HepG2 (cell line): ENCODE results near the gene MYO18A. TPM values are rescaled to one million over a fixed set of nuclear protein-coding genes. Genes with fewer than 3 reads are reported as not detected.

Source experiments
- HDAC2 ChIP-seq: sonication (generic); formaldehyde crosslinking; IDR thresholded peaks from 2 replicates; pipeline ENCODE4 v1.4.0; 2020; ENCODE audit warnings: missing genetic modification reagents
- HIVEP1 ChIP-seq: sonication (generic); formaldehyde crosslinking; IDR thresholded peaks from 2 replicates; pipeline ENCODE4 v1.4.0; 2020; ENCODE audit warnings: mild to moderate bottlenecking, missing genetic modification reagents
- MAF1 ChIP-seq: sonication (generic); formaldehyde crosslinking; IDR thresholded peaks from 2 replicates; pipeline ENCODE4 v1.5.0; 2020; ENCODE audit warnings: missing genetic modification reagents, borderline replicate concordance
- MBD4 ChIP-seq: IDR thresholded peaks from 2 replicates; pipeline ENCODE4 v1.6.1; 2012; ENCODE audit warnings: low read length, inconsistent platforms, borderline replicate concordance
- RARG ChIP-seq: sonication (generic); formaldehyde crosslinking; IDR thresholded peaks from 2 replicates; pipeline ENCODE4 v1.4.0; 2020; ENCODE audit warnings: low read depth, mild to moderate bottlenecking, missing genetic modification reagents
- SP4 ChIP-seq: sonication (generic); formaldehyde crosslinking; IDR thresholded peaks from 2 replicates; pipeline ENCODE4 v1.8.1; 2023; ENCODE audit warnings: mild to moderate bottlenecking, missing genetic modification reagents
- TEAD3 ChIP-seq: optimal IDR thresholded peaks from 2 replicates; pipeline ENCODE3; 2016; ENCODE audit warnings: borderline replicate concordance
- ZBTB21 ChIP-seq: sonication (generic); formaldehyde crosslinking; IDR thresholded peaks from 2 replicates; pipeline ENCODE4 v1.4.0; 2020; ENCODE audit warnings: missing genetic modification reagents
- ZFP1 ChIP-seq: IDR thresholded peaks from 2 replicates; pipeline ENCODE4 v1.6.1; 2016
- ZFP36 ChIP-seq: fragments of 150-350 bp; IDR thresholded peaks from 2 replicates; pipeline ENCODE4 v1.6.1; 2018; ENCODE audit warnings: borderline replicate concordance, low read length, low read depth; ENCODE audit not compliant: partially characterized antibody
- ZFX ChIP-seq: sonication (generic); formaldehyde crosslinking; IDR thresholded peaks from 2 replicates; pipeline ENCODE4 v1.4.0; 2020; ENCODE audit warnings: mild to moderate bottlenecking, low read depth, missing genetic modification reagents, moderate library complexity
- ZNF12 ChIP-seq: sonication (generic); formaldehyde crosslinking; IDR thresholded peaks from 2 replicates; pipeline ENCODE4 v1.5.0; 2020; ENCODE audit warnings: missing genetic modification reagents
- ZNF17 ChIP-seq: sonication (generic); formaldehyde crosslinking; IDR thresholded peaks from 2 replicates; pipeline ENCODE4 v1.5.0; 2020; ENCODE audit warnings: mild to moderate bottlenecking, missing genetic modification reagents
- ZNF282 ChIP-seq: fragments of 450-650 bp; IDR thresholded peaks from 2 replicates; pipeline ENCODE4 v1.6.1; 2018; ENCODE audit not compliant: partially characterized antibody
- ZNF484 ChIP-seq: sonication (generic); formaldehyde crosslinking; IDR thresholded peaks from 2 replicates; pipeline ENCODE4 v1.5.1; 2020; ENCODE audit warnings: mild to moderate bottlenecking, low read depth, missing genetic modification reagents, borderline replicate concordance
- ZNF598 ChIP-seq: sonication (generic); formaldehyde crosslinking; IDR thresholded peaks from 2 replicates; pipeline ENCODE4 v1.5.1; 2020; ENCODE audit warnings: mild to moderate bottlenecking, missing genetic modification reagents, borderline replicate concordance
- ZNF816 ChIP-seq: sonication (generic); formaldehyde crosslinking; IDR thresholded peaks from 2 replicates; pipeline ENCODE4 v1.8.0; 2022; ENCODE audit warnings: missing genetic modification reagents, mild to moderate bottlenecking, borderline replicate concordance
- polyA plus RNA-seq, 8 experiments: library from polyadenylated mRNA; depleted of rRNA in 3 of 8; stranded (reverse) in 7 of 8; unstranded in 1 of 8; fragments of >200 nt; fragmentation: Illumina TruSeq in 4 of 8; extraction: Trizol in 4 of 8; gene quantifications; 2 replicates each; pipeline versions ENCODE4 v1.2.1 to v1.2.3, GENCODE V29; 2011 to 2016; ENCODE audit warnings: low read depth in 4 of 8, missing spikeins in 1 of 8, mixed read lengths in 1 of 8; ENCODE audit not compliant: insufficient read depth in 1 of 8
- total RNA-seq, 5 experiments: library from RNA; depleted of rRNA; stranded (reverse); fragments of >200 nt; fragmentation: Illumina TruSeq; extraction: Trizol; gene quantifications; 2 replicates each; pipeline ENCODE4 v1.2.3, GENCODE V29; 2016; ENCODE audit warnings: low read depth in 1 of 5
- TF ChIP-seq, protein P1 (sequence below): sonication (generic); formaldehyde crosslinking; IDR thresholded peaks from 2 replicates; pipeline ENCODE4 v1.9.0; 2022; ENCODE audit warnings: low read depth, missing genetic modification reagents
- TF ChIP-seq, protein P2 (sequence below): sonication (generic); formaldehyde crosslinking; IDR thresholded peaks from 2 replicates; pipeline ENCODE4 v1.5.0; 2020; ENCODE audit warnings: missing genetic modification reagents
- TF ChIP-seq, protein P3 (sequence below): sonication (generic); formaldehyde crosslinking; conservative IDR thresholded peaks from 2 replicates; pipeline ENCODE4 v1.4.0; 2020; ENCODE audit warnings: mild to moderate bottlenecking, missing genetic modification reagents, moderate library complexity
- TF ChIP-seq, protein P4 (sequence below): sonication (generic); formaldehyde crosslinking; IDR thresholded peaks from 2 replicates; pipeline ENCODE4 v1.5.0; 2020; ENCODE audit warnings: missing genetic modification reagents, mild to moderate bottlenecking, borderline replicate concordance
- TF ChIP-seq, protein P5 (sequence below): fragments of 450-650 bp; IDR thresholded peaks from 2 replicates; pipeline ENCODE4 v1.6.1; 2017

Gene MYO18A
- total and polyA plus RNA-seq, 2 of the 13 experiments (the other 11 are each of a cell fraction or from before 2014, with no cell fraction given) = 16.8 to 24.8 TPM

DNA sequence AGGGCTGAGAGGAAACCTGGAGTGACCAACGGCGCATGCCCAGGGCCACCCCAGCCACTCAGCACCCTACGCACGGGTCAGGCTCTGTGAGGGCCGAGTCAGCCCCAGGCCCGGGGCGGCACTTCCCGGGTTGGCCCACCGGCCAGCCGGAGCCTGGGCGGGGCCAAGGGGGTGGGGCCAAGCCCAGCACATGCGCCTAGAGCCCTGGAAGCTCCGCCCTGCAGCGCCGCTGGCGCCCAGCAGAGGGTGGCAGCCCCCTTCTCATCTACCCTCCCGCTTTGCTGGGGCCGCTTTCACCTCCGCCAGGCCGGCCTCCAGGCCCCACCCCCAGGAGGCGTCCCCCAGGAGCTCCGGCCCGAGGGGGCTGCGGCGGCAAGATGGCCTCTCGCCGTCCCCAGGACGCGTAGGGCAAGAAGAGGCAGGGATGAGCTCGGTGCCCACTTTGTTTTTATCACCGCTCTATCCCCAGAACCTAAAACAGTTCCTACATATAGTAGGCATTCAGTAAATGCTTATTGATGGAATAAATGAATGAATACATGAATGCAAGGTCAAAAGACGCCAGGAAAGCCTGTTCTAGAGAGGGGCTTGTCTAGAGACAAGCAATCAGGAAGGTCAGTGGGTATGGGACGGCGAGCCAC lies 31.3 kb downstream of the MYO18A start (continued):
- TF ChIP-seq TEAD3 = peak; percentile 19
- TF ChIP-seq, protein P1, sequence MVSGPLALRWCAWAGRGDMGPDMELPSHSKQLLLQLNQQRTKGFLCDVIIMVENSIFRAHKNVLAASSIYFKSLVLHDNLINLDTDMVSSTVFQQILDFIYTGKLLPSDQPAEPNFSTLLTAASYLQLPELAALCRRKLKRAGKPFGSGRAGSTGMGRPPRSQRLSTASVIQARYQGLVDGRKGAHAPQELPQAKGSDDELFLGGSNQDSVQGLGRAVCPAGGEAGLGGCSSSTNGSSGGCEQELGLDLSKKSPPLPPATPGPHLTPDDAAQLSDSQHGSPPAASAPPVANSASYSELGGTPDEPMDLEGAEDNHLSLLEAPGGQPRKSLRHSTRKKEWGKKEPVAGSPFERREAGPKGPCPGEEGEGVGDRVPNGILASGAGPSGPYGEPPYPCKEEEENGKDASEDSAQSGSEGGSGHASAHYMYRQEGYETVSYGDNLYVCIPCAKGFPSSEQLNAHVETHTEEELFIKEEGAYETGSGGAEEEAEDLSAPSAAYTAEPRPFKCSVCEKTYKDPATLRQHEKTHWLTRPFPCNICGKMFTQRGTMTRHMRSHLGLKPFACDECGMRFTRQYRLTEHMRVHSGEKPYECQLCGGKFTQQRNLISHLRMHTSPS (CRISPR knock-in tag) = peak; percentile 70; the same call in 1 of the 2 replicates
- TF ChIP-seq ZFP1 (CRISPR knock-in tag) = peak; percentile 50; the same call in 1 of the 2 replicates
- 0 out of 2 replicates have a peak, but pooled peaks have one; percentile 62 for TF ChIP-seq ZNF598 (CRISPR knock-in tag)
- no peak for TF ChIP-seq RARG
- no peak for TF ChIP-seq MBD4
- TF ChIP-seq ZNF17 (CRISPR knock-in tag) = no peak
- TF ChIP-seq ZFX (CRISPR knock-in tag) = peak; percentile 74
- TF ChIP-seq, protein P2, sequence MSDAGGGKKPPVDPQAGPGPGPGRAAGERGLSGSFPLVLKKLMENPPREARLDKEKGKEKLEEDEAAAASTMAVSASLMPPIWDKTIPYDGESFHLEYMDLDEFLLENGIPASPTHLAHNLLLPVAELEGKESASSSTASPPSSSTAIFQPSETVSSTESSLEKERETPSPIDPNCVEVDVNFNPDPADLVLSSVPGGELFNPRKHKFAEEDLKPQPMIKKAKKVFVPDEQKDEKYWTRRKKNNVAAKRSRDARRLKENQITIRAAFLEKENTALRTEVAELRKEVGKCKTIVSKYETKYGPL (CRISPR knock-in tag) = no peak
- TF ChIP-seq, protein P3, sequence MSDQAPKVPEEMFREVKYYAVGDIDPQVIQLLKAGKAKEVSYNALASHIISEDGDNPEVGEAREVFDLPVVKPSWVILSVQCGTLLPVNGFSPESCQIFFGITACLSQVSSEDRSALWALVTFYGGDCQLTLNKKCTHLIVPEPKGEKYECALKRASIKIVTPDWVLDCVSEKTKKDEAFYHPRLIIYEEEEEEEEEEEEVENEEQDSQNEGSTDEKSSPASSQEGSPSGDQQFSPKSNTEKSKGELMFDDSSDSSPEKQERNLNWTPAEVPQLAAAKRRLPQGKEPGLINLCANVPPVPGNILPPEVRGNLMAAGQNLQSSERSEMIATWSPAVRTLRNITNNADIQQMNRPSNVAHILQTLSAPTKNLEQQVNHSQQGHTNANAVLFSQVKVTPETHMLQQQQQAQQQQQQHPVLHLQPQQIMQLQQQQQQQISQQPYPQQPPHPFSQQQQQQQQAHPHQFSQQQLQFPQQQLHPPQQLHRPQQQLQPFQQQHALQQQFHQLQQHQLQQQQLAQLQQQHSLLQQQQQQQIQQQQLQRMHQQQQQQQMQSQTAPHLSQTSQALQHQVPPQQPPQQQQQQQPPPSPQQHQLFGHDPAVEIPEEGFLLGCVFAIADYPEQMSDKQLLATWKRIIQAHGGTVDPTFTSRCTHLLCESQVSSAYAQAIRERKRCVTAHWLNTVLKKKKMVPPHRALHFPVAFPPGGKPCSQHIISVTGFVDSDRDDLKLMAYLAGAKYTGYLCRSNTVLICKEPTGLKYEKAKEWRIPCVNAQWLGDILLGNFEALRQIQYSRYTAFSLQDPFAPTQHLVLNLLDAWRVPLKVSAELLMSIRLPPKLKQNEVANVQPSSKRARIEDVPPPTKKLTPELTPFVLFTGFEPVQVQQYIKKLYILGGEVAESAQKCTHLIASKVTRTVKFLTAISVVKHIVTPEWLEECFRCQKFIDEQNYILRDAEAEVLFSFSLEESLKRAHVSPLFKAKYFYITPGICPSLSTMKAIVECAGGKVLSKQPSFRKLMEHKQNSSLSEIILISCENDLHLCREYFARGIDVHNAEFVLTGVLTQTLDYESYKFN (CRISPR knock-in tag) = peak; percentile 44
- peak; percentile 65; the same call in 1 of the 2 replicates for TF ChIP-seq ZNF12 (CRISPR knock-in tag)
- no peak for TF ChIP-seq ZNF282
- TF ChIP-seq ZNF816 (CRISPR knock-in tag) = no peak
- TF ChIP-seq ZFP36 = peak; percentile 88
- TF ChIP-seq HIVEP1 (CRISPR knock-in tag) = peak; percentile 45; the same call in 1 of the 2 replicates
- no peak for TF ChIP-seq ZNF484 (CRISPR knock-in tag)
- TF ChIP-seq, protein P4, sequence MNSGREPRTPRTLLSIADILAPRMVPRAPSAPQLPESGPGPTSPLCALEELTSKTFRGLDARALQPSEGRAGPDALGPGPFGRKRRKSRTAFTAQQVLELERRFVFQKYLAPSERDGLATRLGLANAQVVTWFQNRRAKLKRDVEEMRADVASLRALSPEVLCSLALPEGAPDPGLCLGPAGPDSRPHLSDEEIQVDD (CRISPR knock-in tag) = no peak
- TF ChIP-seq SP4 (CRISPR knock-in tag) = peak; percentile 94
- no peak for TF ChIP-seq ZBTB21
- TF ChIP-seq HDAC2 (CRISPR knock-in tag) = peak; percentile 72; the same call in 1 of the 2 replicates
- TF ChIP-seq, protein P5, sequence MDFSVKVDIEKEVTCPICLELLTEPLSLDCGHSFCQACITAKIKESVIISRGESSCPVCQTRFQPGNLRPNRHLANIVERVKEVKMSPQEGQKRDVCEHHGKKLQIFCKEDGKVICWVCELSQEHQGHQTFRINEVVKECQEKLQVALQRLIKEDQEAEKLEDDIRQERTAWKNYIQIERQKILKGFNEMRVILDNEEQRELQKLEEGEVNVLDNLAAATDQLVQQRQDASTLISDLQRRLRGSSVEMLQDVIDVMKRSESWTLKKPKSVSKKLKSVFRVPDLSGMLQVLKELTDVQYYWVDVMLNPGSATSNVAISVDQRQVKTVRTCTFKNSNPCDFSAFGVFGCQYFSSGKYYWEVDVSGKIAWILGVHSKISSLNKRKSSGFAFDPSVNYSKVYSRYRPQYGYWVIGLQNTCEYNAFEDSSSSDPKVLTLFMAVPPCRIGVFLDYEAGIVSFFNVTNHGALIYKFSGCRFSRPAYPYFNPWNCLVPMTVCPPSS = no peak
- no peak for TF ChIP-seq MAF1
